HL-60 (cell line): ENCODE results near the gene ZCCHC24.

Experiments
- DNase-seq, 2 experiments: peaks; one replicate each; pipeline ENCODE4 v3.0.0-alpha.2; 2010 to 2020; ENCODE audit warnings: low read depth in 1 of 2, low spot score in 1 of 2
- H3K27ac ChIP-seq: fragments of 250-450 bp; sonication (Bioruptor Pico); replicated peaks from 2 replicates; pipeline ENCODE4 v1.5.1; 2020; ENCODE audit warnings: mild to moderate bottlenecking, moderate library complexity
- H3K27me3 ChIP-seq: fragments of 250-450 bp; sonication (Bioruptor Pico); 2 replicates; pipeline ENCODE4 v1.5.1; 2021; ENCODE audit warnings: mild to moderate bottlenecking, moderate library complexity; ENCODE audit not compliant: insufficient read depth, poor library complexity, severe bottlenecking
- H3K4me3 ChIP-seq: replicated peaks from 2 replicates; pipeline ENCODE4 v1.5.1; 2011; ENCODE audit warnings: mild to moderate bottlenecking, control low read depth, low read length; ENCODE audit not compliant: insufficient read depth
- CTCF ChIP-seq: IDR thresholded peaks from one replicate; pipeline ENCODE4 v1.5.1; 2011; ENCODE audit warnings: low read length, control low read depth, inconsistent platforms; ENCODE audit not compliant: insufficient read depth
- GABPA ChIP-seq: IDR thresholded peaks from 2 replicates; pipeline ENCODE4 v1.6.1; 2012; ENCODE audit warnings: low read depth
- POLR2AphosphoS5 ChIP-seq: IDR thresholded peaks from 2 replicates; pipeline ENCODE4 v1.6.1; 2012; ENCODE audit warnings: low read depth
- REST ChIP-seq: IDR thresholded peaks from 2 replicates; pipeline ENCODE4 v1.6.1; 2012; ENCODE audit warnings: low read depth; ENCODE audit not compliant: insufficient replicate concordance
- SPI1 ChIP-seq: IDR thresholded peaks from 2 replicates; pipeline ENCODE4 v1.6.1; 2012; ENCODE audit warnings: low read depth, mild to moderate bottlenecking, borderline replicate concordance

Gene ZCCHC24

GRCh38 chr10:79396520-79396919 is 48.9 kb downstream of the ZCCHC24 start:
- H3K27me3 ChIP-seq: no peaks in the 10 kb centered on the region
- no peak overlapping the region for H3K27ac ChIP-seq
- no peak overlapping the region for H3K4me3 ChIP-seq
- no peak for DNase-seq
- no peak for TF ChIP-seq POLR2AphosphoS5
- TF ChIP-seq CTCF: no peak
- TF ChIP-seq SPI1: no peak
- no peak for TF ChIP-seq REST
- TF ChIP-seq GABPA: no peak

- DNase-seq: no peak
- H3K27ac ChIP-seq: no peak overlapping the region
- TF ChIP-seq SPI1 (no peak), GABPA (no peak)
- no peak overlapping the region for H3K4me3 ChIP-seq
- H3K27me3 ChIP-seq: no peaks in the 10 kb centered on the region
Measured at GRCh38 chr10:79394664-79395063, 50.8 kb downstream of the ZCCHC24 start.

GRCh38 chr10:79393924-79394610 is 51.4 kb downstream of the ZCCHC24 start:
- Histone ChIP-seq H3K27me3 (no peaks in the 10 kb centered on the region), H3K27ac (no peak overlapping the region), H3K4me3 (no peak overlapping the region)
- no peak for DNase-seq
- TF ChIP-seq REST (no peak), SPI1 (no peak), CTCF (no peak), GABPA (no peak), POLR2AphosphoS5 (no peak)

- Histone ChIP-seq H3K4me3 (no peak overlapping the region), H3K27ac (no peak overlapping the region), H3K27me3 (no peaks in the 10 kb centered on the region)
- TF ChIP-seq CTCF (no peak), GABPA (no peak), POLR2AphosphoS5 (no peak), SPI1 (no peak), REST (no peak)
- DNase-seq: no peak
Measured at GRCh38 chr10:79393221-79393923, 52.1 kb downstream of the ZCCHC24 start.
